HG03097 (cell line): ENCODE results near the gene ANKZF1.
A peak's percentile ranks its signal among the peaks of the same experiment; 100 is the strongest.

ENCODE experiments used
- ATAC-seq: cut with Tn5 transposase; IDR thresholded peaks from one replicate; pipeline ENCODE4 v1.9.1; 2021; ENCODE audit not compliant: unreplicated experiment, low FRiP score

Gene ANKZF1

DNA sequence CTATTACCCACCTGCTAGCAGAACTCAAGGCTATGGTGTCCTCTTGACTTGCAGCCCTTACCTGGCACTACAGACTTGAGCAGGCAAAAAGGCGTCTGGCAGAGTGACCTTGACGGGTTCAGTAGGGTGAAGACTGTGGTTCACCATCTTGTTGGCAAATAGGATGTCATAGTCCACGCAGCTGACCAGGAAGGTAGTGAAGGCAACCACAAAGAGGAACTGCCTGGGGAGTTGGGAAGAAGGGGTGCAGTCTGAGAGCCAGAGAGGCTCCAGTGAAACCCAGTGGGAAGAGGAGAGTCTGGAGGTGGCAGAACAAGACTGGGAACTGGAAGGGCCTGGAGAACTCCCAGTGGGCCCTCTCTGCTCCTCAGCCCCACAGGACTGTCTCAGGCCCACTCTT lies 4.3 kb upstream of the ANKZF1 start:
- ATAC-seq, result no peak

- ATAC-seq, result no peak
Measured at GRCh38 chr2:219228041-219228910, 1.3 kb upstream of the ANKZF1 start.

GRCh38 chr2:219228911-219229304 lies 698 bp upstream of the ANKZF1 start:
- peak; percentile 4 for ATAC-seq

DNA sequence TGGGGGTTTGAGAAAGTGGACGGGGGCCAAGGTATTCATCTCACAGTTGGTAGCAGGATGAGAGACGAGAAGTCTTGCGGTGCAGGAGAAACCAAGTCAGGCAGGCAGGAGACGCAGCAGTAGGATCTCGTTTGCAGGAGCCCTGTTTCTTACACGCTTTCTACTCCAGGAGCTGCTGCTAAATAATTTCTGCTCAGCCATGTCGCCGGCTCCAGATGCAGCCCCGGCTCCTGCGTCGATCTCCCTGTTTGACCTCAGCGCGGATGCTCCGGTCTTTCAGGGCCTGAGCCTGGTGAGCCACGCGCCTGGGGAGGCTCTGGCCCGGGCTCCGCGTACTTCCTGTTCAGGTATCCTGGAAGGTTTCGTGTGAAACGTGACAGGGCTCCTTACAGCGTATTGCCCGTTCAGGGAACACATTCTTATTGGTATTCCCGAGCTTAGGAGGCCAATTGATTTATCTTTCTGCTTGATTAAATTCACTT lies 494 bp downstream of the ANKZF1 start:
- peak; percentile 17 for ATAC-seq

GRCh38 chr2:219234331-219234730 lies 4.7 kb downstream of the ANKZF1 start:
- ATAC-seq, result no peak

DNA sequence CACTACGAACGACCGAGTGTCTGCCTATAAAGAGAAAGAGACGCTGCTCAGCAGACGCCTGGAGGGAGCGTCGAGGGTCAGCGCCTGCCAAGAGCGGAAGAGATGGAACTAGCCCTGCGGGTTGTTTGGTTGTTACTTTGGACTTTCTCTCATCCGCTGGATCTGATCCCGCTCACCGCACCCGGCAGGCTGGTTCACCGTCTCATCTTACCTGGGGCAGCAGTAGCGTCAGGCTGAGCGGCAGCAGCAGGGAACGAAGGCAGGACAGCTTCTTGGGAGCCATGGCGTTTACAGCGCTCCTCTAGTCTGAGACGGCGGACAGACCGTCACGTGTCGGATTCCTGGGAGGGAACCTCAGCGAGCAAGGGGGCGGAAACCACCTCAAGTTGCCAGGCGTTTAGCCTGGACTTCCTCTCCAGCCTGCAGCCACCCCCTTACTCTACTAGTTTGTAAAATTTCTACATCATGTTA lies 13.7 kb downstream of the ANKZF1 start:
- no peak for ATAC-seq

DNA sequence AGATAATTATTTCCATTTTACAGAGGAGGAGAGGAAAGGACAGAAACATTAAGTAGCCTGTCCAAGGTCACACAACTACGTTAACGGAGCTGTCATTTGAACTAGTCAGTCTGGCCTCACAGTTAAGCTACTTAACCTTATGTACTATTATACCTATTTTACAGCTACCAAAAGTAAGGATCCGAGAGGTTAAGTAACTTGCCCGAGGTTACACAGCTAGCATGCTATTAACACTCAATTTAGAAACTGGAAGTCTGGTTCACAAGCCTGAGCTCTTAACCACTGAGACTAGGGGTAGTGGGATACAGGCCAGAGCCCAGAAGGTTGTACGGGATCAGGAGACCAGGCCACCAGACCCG lies 15.2 kb downstream of the ANKZF1 start:
- ATAC-seq, result no peak

GRCh38 chr2:219245148-219245898 lies 15.7 kb downstream of the ANKZF1 start, which contains the start of the genes GLB1L and STK16:
TSS of gene GLB1L (minus strand) at chr2:219245444. CDS start at chr2:219243573, 1,871 bp downstream.
TSS of gene STK16 (plus strand) at chr2:219245479. CDS start at chr2:219246000, 521 bp downstream.
- ATAC-seq, result peak; percentile 48

GRCh38 chr2:219245899-219246230 lies 16.3 kb downstream of the ANKZF1 start:
- ATAC-seq, result no peak

- ATAC-seq, result no peak
Measured at GRCh38 chr2:219246559-219246958, 17.0 kb downstream of the ANKZF1 start.

DNA sequence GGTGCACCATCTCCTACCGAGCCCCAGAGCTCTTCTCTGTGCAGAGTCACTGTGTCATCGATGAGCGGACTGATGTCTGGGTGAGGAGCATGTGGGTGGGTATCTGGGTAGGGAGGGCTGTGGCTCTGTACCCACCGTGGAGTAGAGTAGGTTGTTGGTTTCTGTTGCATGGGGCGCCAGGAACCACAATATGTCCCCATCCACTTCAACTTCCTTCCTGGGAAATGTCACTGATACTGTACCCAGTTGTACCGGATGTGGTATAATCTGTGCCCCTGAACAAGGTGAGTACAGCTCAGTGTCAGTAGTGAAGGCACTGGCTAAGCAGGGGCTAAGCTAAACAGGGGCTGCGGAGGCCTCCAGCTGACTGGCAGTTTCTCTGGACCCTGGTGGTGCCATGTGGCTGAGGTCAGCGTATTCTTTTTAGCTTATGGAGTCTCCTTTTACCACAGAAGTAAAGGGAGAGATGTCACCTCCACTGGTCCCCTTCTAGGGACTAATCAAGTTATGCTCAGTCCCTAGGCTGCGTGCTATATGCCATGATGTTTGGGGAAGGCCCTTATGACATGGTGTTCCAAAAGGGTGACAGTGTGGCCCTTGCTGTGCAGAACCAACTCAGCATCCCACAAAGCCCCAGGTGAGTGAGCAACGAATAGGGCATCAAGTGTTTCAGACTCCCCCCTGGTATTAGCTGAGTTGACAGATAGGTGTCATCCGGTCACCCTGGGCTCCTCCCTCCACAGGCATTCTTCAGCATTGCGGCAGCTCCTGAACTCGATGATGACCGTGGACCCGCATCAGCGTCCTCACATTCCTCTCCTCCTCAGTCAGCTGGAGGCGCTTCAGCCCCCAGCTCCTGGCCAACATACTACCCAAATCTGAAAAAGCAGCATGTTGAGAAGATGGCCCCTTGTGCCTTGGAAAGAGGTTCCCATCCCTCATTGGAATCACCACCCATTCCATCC lies 18.4 kb downstream of the ANKZF1 start:
- no peak for ATAC-seq

- ATAC-seq, result no peak
Measured at GRCh38 chr2:219248845-219249202, 19.2 kb downstream of the ANKZF1 start.

DNA sequence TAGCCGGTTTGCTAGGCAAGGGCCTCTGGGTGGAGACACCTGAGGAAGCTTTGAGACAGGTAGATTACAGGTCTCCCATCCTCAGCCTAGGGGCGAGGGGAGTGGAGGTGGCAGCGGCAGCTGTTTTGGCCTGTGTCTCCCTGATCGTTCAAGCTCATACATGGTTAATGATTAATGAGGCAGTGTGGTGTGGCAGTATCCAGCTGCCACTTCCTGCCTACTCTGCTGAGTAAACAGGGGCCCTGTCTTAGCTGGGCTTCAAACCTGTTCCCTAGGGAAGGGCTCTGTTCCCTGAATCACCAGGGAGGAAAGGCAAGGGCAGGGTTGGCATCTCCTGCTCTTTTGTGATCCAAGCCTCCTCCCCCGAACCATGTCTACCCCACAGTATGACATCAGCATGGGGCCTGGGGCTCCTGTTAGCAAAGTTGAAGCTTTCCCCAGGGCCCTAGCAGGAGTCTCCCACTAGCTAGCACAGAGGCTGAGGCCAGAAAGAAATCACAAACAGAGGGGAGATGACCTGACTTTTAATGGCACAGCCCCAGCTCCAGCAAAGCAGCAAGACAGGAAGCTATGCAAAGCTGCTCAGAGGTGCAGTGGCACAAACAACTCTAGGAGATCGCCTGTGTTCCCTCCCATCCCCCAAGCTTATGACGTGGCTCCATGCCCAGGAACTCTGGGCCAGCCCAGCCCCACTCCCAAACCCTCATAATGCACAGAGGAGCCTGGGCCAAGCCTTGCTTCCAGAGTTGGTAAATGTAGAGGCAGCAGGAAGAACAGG lies 19.8 kb downstream of the ANKZF1 start:
- peak; percentile 44 for ATAC-seq

- no peak for ATAC-seq
Measured at GRCh38 chr2:219250049-219250781, 20.6 kb downstream of the ANKZF1 start.

DNA sequence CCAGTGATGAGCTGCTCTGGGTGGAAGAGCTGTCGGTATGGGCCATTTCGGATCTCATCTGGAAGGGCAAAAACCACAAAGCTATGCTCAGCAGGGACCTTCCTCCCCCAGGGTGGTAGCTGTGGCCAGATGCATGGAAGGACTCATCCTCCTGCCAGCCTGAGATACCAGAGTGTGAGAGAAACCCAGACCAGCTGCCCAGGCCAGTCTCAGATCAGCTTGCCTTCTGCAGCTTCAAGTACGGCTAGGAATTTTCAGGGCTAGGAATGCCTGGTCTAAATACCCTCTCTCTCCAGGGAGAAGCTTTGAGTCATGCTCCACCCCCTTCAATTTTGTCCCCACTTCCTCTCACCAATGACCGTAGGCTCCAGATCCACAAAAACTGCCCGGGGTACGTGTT lies 22.1 kb downstream of the ANKZF1 start:
- no peak for ATAC-seq

GRCh38 chr2:219252084-219252483 lies 22.5 kb downstream of the ANKZF1 start:
- no peak for ATAC-seq

- ATAC-seq, result no peak
Measured at GRCh38 chr2:219252570-219252899, 22.9 kb downstream of the ANKZF1 start.

GRCh38 chr2:219252900-219253752 lies 23.5 kb downstream of the ANKZF1 start, which contains the start of gene TUBA4B:
TSS of gene TUBA4B (plus strand) at chr2:219253243. CDS start at chr2:219253408, 165 bp downstream.
- no peak for ATAC-seq
